Kasumi-1 (cell line): ENCODE results near the gene INTS7.
"Not testable (repeated sequence)": the region's sequence is repeated elsewhere in the genome, so short reads cannot be mapped to it uniquely, and the experiment has no call there.

Experiments used
- DNase-seq, 2 experiments: peaks; one replicate each; lab custom pipeline; 2025; lab: John Stamatoyannopoulos, UW

INTS7 gene

DNA sequence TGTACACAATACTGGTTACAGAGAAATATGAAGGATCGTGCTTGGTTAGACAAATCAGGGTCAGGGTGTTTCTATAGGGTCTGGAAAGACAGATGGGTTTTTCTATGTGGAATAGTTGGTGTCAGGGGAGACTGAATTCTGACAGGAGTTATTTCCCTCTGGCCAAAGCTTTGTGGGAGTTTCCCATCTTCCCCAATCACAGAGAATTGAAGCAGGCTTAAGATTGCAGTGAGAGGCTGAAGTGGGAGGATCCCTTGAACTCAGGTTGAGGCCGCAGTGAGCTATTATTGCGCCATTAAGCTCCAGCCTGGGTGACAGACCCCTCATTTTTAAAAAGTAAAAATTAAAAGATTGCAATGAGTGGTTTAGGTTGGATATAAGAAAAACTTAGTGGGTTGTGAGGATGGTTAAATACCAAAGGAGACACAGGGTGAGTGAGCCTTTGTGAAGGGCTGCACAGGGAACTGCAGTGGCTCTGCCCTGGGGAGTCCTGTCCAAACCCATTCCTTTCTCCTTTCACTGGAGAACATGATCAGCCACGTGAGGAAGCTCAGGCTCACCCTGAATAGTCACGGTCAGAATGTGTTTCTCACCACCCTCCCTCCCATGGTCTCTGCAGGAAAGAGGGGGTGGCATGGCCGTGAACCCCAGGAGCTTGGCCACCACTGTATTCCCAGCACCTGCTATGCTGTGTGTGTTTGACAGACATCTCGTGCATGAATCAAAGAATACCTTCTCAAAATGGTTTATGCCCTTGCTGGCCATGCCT is 101.2 kb downstream of the INTS7 start:
- no peak for DNase-seq

- no peak for DNase-seq
These were observed 102.5 kb downstream of the INTS7 start for GRCh38 chr1:211932933-211933254.

- no peak for DNase-seq
These were observed 103.0 kb downstream of the INTS7 start for GRCh38 chr1:211932231-211932932.

GRCh38 chr1:211929683-211930082 is 105.7 kb downstream of the INTS7 start:
- DNase-seq: no peak

DNA sequence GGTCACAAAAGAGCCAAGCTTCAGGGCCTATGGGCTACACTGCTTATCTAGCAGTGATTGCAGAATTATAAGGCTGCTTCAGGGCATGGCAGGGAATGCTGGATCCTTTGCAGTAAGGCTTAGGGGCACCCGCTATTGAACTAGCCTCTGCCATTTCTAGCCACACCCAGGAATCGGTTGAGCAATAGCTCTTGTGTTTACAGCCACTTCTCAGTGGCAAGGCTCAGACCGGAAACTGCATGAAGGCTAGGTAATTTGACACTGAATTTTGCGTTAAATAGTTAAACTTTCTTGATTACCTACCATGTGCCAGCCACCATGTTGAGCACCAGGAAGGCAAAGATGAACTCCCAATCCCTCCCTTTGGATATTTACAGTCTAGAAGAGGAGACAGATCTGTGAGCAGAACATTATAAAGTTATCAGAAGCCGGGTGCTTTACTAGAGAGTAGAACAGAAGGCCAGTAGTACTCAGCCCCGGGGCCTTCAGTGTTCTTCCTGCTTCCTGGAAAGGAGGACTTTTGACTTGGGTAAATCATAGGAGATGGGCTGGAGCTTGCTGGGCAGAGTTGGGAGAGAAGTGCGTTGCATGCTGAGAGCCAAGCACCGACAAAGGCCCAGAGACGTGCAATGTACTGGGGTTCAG is 106.2 kb downstream of the INTS7 start:
- peak; percentile 70 to 80 for DNase-seq

- DNase-seq: no peak
These were observed 107.0 kb downstream of the INTS7 start for GRCh38 chr1:211928290-211928801.

DNA sequence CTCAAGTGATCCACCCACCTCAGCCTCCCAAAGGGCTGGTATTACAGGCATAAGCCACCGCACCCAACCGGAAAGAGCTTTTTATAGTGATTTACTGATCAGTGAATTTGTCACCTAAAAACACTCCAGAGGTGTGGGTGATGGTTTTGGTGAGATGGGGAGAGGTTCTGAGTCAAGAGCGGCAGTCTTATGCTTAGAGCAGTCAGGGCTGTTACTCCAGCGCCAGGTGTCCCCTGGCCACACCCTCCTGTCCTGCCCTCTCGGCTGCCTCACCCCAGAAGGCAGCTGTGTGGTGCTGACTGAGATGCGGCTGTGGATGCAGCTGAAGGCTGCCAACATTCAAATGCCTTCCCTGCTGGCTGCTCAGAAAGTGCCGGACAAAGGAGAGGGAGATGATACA is 110.3 kb downstream of the INTS7 start:
- DNase-seq: no peak

DNA sequence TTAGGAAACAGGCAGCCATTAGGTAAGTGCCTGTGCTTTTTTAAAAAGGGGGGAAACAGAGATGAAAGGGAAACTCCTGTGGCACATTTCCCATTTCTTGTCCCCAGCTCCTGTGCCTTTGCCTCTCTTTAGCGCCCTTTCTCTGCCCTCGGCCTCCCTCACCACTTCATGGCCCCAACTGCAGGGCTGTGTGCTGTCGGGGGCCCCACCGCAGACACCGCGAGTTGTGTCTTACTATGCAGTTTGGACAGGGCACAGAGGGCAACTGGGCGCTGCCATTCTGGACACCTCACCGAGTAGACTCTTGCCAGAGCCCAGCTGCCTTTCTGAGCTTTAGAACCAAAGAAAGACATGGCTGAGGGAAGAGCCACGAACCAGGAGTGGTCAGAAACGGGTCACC is 111.1 kb downstream of the INTS7 start:
- DNase-seq: no peak

DNA sequence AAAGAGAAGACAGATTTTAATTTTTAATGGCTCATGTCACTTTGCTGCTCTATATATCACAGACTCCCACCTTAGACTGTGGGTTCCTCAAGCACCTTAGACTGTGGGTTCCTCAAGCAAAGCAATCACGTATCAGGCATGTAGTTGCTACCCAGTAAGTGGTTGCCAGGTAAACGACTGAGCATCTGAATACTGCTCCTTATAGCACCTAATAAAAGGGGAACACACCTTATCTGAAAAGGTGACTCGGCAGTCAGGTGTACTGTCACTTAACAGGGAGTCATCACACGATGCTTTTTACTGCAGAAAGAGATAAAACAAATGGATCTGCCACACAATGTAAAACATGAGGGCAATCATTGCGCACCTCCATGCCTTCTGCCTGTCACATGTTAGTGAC is 112.3 kb downstream of the INTS7 start:
- no peak for DNase-seq

DNA sequence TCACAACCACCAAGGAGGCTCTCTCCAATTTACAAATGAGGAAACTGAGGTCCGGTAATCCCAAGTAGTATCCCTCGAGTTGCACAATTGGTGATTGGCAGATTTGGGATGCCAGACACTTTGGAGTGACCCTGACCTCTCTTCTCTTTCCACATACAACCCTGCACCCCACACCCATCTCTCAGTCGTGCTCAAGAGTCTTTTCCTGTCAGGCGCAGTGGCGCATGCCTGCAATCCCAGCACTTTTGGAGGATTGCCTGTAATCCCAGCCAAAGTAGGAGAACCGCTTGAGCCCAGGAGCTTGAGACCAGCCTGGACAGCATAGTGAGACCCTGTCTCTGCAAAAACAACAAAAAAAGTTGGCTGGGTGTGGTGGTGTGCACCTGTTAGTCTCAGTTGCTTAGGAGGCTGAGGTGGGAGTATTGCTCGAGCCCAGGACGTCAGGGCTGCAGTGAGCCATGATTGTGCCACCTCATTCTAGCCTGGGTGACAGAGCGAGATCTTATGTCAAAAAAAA is 113.7 kb downstream of the INTS7 start:
- DNase-seq: no peak

- DNase-seq: no peak
These were observed 114.6 kb downstream of the INTS7 start for GRCh38 chr1:211920602-211921226.

DNA sequence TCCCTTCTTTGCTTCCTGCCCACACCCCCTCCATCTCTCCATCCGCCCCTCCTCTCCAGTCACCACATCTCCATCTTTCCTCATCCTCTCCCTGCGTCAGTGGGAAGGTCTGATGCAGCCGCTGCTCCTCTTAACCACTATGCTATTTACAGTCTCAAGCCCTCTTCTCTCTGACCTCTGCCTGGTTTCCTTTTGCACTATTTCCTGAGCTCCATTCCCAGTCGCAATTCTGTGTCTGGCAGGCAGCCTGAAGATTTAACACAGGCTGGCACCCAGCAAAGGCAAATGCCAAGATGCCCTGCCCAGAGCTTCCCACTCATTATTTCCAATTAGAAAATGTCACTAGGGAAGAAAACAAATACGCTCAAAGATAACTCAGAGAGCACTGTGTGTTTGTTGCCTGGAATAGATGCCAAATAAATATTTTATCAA is 115.2 kb downstream of the INTS7 start:
- DNase-seq: peak; percentile 69 to 70

- DNase-seq: no peak
These were observed 116.4 kb downstream of the INTS7 start for GRCh38 chr1:211918843-211919414.

- not testable (repeated sequence) for DNase-seq
These were observed 118.9 kb downstream of the INTS7 start for GRCh38 chr1:211916458-211916857.

- DNase-seq: no peak
These were observed 119.4 kb downstream of the INTS7 start for GRCh38 chr1:211915924-211916323.

GRCh38 chr1:211912844-211913432 is 122.4 kb downstream of the INTS7 start:
- no peak for DNase-seq

DNA sequence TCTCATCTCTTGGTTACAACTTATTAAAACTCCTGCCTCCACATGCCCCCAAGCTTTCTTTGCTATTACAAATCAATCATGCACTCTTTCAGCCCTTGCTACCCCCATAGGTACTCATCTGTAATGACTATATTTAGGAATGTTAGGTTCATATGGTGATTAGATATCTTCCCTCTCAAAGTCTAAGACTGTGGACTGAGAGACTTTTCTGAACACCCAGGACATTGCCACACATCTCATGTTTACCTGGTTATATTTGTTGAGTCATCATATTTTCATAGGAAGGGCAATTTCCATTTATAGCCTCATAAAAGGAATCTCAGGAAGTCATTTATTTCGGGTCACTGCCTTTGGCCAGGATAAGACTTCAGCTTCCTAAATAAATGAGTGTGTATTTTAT is 123.3 kb downstream of the INTS7 start:
- no peak for DNase-seq

DNA sequence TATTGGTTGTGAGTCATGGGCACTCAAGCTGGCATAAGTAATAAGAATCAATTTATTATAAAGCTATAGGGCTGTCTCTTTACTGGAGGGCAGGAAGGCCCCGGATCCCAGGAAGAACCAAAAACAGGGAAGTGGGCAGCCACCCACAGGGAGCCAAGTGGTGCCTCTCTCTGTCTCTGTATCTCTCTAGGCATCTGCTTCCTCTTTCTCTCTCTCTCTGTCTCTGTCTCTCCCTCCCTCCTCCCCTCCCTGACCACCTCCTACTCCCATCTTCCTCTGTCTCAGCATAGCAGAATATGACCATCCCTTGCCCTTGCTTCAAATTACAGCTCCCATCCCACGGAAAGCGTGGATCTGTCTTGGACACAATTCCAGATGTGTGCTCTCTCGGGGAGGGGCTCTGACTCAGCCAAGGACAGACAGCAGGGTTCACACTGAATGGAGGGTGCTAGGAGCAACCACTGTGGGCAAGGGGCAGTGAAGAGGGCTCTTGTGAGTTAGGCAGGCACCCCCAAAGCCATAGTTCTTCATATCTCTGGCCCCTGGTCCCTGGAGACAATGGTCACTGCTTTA is 124.4 kb downstream of the INTS7 start:
- DNase-seq: peak; percentile 86 to 88

- no peak for DNase-seq
These were observed 125.1 kb downstream of the INTS7 start for GRCh38 chr1:211910113-211910884.

- no peak for DNase-seq
These were observed 126.0 kb downstream of the INTS7 start for GRCh38 chr1:211909395-211909794.
